GM12891 (cell line): ENCODE data around the gene HOXD1.

Experiments used
- PAX5 ChIP-seq: IDR thresholded peaks from 2 replicates; pipeline ENCODE4 v1.6.1; 2011; ENCODE audit warnings: low read length, moderate library complexity, mild to moderate bottlenecking; ENCODE audit not compliant: insufficient read depth, severe bottlenecking
- POLR2A ChIP-seq: IDR thresholded peaks from 2 replicates; pipeline ENCODE4 v1.6.1; 2011; ENCODE audit warnings: low read depth, low read length, control low read depth
- POLR2AphosphoS5 ChIP-seq: IDR thresholded peaks from 2 replicates; pipeline ENCODE4 v1.6.1; 2011; ENCODE audit warnings: low read depth, low read length, control low read depth
- SPI1 ChIP-seq: IDR thresholded peaks from 2 replicates; pipeline ENCODE4 v1.6.1; 2011; ENCODE audit warnings: low read depth, low read length, control low read depth

GRCh38 chr2:176142281-176142680, 46.2 kb upstream of the HOXD1 start:
- TF ChIP-seq POLR2A (no peak), SPI1 (no peak), POLR2AphosphoS5 (no peak), PAX5 (no peak)
